SK-N-SH (cell line): ENCODE measurements around the gene METTL24.

Experiments
- EP300 ChIP-seq, 2 experiments: IDR thresholded peaks; 2 replicates each; pipeline versions ENCODE4 v1.4.0 to v1.6.1; 2012; ENCODE audit warnings: borderline replicate concordance in 1 of 2, low read depth in 1 of 2, low read length in 1 of 2
- JUND ChIP-seq: IDR thresholded peaks from 2 replicates; pipeline ENCODE4 v1.4.0; 2012
- NRF1 ChIP-seq: IDR thresholded peaks from 2 replicates; pipeline ENCODE4 v1.6.1; 2012; ENCODE audit warnings: low read depth, mild to moderate bottlenecking, low read length
- POLR2AphosphoS5 ChIP-seq: IDR thresholded peaks from 2 replicates; pipeline ENCODE4 v1.6.1; 2012; ENCODE audit warnings: low read depth, low read length
- RAD21 ChIP-seq: IDR thresholded peaks from 2 replicates; pipeline ENCODE4 v1.6.1; 2012; ENCODE audit warnings: mild to moderate bottlenecking, low read length
- RCOR1 ChIP-seq: fragments of 150-350 bp; IDR thresholded peaks from 2 replicates; pipeline ENCODE4 v1.6.1; 2017; ENCODE audit warnings: antibody characterized with exemption, low read length
- RFX5 ChIP-seq: IDR thresholded peaks from 2 replicates; pipeline ENCODE4 v1.6.1; 2012; ENCODE audit warnings: mild to moderate bottlenecking, improper control_type of control experiment, low read length
- SMC3 ChIP-seq: IDR thresholded peaks from 2 replicates; pipeline ENCODE4 v1.6.1; 2012; ENCODE audit warnings: low read depth, low read length, improper control_type of control experiment
- TAF1 ChIP-seq: IDR thresholded peaks from 2 replicates; pipeline ENCODE4 v1.6.1; 2012; ENCODE audit warnings: low read depth, mild to moderate bottlenecking, low read length, moderate library complexity, borderline replicate concordance
- TCF12 ChIP-seq: IDR thresholded peaks from 2 replicates; pipeline ENCODE4 v1.4.0; 2012
- YY1 ChIP-seq: IDR thresholded peaks from 2 replicates; pipeline ENCODE4 v1.4.0; 2012; ENCODE audit warnings: low read depth, mild to moderate bottlenecking
- TF ChIP-seq, protein P1 (sequence below): fragments of 200-600 bp; sonication (generic); IDR thresholded peaks from 2 replicates; pipeline ENCODE4 v1.6.1; 2017; ENCODE audit warnings: antibody characterized with exemption, mild to moderate bottlenecking, moderate library complexity
- TF ChIP-seq, protein P2 (sequence below): fragments of 150-350 bp; IDR thresholded peaks from 2 replicates; pipeline ENCODE4 v1.6.1; 2017; ENCODE audit warnings: antibody characterized with exemption, low read length, low read depth, borderline replicate concordance
- TF ChIP-seq, protein P3 (sequence below): IDR thresholded peaks from 2 replicates; pipeline ENCODE4 v1.4.0; 2012; ENCODE audit warnings: low read depth

DNA sequence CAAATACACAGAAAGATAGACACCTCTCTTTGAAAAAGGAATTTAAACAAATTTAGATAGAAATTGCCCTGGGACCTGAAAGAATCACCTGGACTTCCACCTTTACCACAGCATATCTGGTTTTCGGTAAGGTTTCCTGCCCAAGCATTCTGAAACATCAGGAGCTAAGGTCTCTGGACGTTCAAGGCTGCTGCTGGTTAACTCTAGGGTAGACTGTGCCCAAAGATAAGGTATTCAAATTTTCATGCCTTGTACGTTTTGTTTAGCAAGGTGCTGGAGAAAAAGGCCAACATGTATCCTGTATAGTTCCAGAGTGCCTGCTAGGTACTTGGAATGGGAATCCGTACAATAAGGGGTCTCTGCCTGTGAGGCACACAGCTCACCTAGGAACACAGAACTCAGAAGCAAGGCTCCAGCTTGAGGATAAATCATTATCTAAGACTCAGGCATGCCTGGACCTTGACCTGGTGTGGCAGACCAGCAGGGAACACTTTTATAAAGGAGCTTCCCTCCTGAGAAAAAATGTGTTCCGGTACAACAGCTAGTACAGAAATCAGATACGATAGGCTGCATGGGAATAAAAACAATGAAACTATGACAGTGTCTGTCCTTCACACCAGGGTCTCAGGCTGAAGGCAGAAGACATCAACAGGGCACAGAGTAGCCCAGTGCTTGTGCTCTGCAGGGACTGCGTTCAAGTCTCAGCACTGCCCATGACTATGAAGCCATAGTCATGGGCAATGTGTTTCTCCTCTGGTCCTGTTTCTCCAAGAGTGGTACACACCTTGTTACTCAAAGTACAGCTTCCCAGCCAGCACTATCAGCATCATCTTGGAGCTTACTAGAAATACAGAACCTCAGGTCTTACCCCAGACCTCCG, 70.4 kb downstream of the METTL24 start:
- TF ChIP-seq, protein P1, sequence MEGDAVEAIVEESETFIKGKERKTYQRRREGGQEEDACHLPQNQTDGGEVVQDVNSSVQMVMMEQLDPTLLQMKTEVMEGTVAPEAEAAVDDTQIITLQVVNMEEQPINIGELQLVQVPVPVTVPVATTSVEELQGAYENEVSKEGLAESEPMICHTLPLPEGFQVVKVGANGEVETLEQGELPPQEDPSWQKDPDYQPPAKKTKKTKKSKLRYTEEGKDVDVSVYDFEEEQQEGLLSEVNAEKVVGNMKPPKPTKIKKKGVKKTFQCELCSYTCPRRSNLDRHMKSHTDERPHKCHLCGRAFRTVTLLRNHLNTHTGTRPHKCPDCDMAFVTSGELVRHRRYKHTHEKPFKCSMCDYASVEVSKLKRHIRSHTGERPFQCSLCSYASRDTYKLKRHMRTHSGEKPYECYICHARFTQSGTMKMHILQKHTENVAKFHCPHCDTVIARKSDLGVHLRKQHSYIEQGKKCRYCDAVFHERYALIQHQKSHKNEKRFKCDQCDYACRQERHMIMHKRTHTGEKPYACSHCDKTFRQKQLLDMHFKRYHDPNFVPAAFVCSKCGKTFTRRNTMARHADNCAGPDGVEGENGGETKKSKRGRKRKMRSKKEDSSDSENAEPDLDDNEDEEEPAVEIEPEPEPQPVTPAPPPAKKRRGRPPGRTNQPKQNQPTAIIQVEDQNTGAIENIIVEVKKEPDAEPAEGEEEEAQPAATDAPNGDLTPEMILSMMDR: no peak
- no peak for TF ChIP-seq NRF1
- TF ChIP-seq, protein P2, sequence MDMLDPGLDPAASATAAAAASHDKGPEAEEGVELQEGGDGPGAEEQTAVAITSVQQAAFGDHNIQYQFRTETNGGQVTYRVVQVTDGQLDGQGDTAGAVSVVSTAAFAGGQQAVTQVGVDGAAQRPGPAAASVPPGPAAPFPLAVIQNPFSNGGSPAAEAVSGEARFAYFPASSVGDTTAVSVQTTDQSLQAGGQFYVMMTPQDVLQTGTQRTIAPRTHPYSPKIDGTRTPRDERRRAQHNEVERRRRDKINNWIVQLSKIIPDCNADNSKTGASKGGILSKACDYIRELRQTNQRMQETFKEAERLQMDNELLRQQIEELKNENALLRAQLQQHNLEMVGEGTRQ: no peak
- no peak for TF ChIP-seq POLR2AphosphoS5
- TF ChIP-seq RAD21: no peak
- no peak for TF ChIP-seq SMC3
- no peak for TF ChIP-seq RCOR1
- TF ChIP-seq JUND: no peak
- no peak for TF ChIP-seq TAF1
- TF ChIP-seq RFX5: no peak
- TF ChIP-seq TCF12: no peak
- TF ChIP-seq, protein P3, sequence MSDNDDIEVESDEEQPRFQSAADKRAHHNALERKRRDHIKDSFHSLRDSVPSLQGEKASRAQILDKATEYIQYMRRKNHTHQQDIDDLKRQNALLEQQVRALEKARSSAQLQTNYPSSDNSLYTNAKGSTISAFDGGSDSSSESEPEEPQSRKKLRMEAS: no peak
- no peak for TF ChIP-seq EP300 (IDR thresholded peaks at IDR 0.05; ENCODE audit: borderline replicate concordance in 1 of 2, low read depth in 1 of 2, low read length in 1 of 2)
- no peak for TF ChIP-seq YY1
